ENCODE results near the gene MTRF1L. TPM values are rescaled to one million over a fixed set of nuclear protein-coding genes. Genes with fewer than 3 reads are reported as not detected.

The MTRF1L gene
- total RNA-seq, 1 donor from 2014 or later = 9.7 TPM

- TF ChIP-seq CTCF (IDR thresholded peaks at IDR 0.05; ENCODE audit: insufficient read depth, low read length, severe bottlenecking) = no peak
- DNase-seq (ENCODE audit: low read depth) (no peak), FAIRE-seq (no peak)
- no peaks in the 10 kb centered on the region for H3K27me3 ChIP-seq (ENCODE audit: control insufficient read depth, insufficient read depth, low read length)
- H3K4me3 ChIP-seq (ENCODE audit: low read depth, low read length) = no peak overlapping the region
- H3K36me3 ChIP-seq (ENCODE audit: control insufficient read depth, insufficient read depth, low read length) = no peaks in the 10 kb centered on the region
Observed at GRCh38 chr6:152946484-152946883, 56.0 kb downstream of the MTRF1L start.

- FAIRE-seq (no peak), DNase-seq (ENCODE audit: low read depth) (peak; percentile 97)
- TF ChIP-seq CTCF (IDR thresholded peaks at IDR 0.05; ENCODE audit: insufficient read depth, low read length, severe bottlenecking) = no peak
- Histone ChIP-seq H3K27me3 (ENCODE audit: control insufficient read depth, insufficient read depth, low read length) (no peaks in the 10 kb centered on the region), H3K36me3 (ENCODE audit: control insufficient read depth, insufficient read depth, low read length) (no peaks in the 10 kb centered on the region), H3K4me3 (ENCODE audit: low read depth, low read length) (no peak overlapping the region)
Observed at GRCh38 chr6:152943260-152943897, 59.1 kb downstream of the MTRF1L start.

- FAIRE-seq = no peak
- no peak for TF ChIP-seq CTCF (IDR thresholded peaks at IDR 0.05; ENCODE audit: insufficient read depth, low read length, severe bottlenecking)
- Histone ChIP-seq H3K36me3 (ENCODE audit: control insufficient read depth, insufficient read depth, low read length) (no peaks in the 10 kb centered on the region), H3K27me3 (ENCODE audit: control insufficient read depth, insufficient read depth, low read length) (no peaks in the 10 kb centered on the region), H3K4me3 (ENCODE audit: low read depth, low read length) (no peak overlapping the region)
- no peak for DNase-seq (ENCODE audit: low read depth)
Observed at GRCh38 chr6:152942319-152942869, 60.1 kb downstream of the MTRF1L start.

- no peak for TF ChIP-seq CTCF (IDR thresholded peaks at IDR 0.05; ENCODE audit: insufficient read depth, low read length, severe bottlenecking)
- Histone ChIP-seq H3K4me3 (ENCODE audit: low read depth, low read length) (no peak overlapping the region), H3K36me3 (ENCODE audit: control insufficient read depth, insufficient read depth, low read length) (no peaks in the 10 kb centered on the region), H3K27me3 (ENCODE audit: control insufficient read depth, insufficient read depth, low read length) (no peaks in the 10 kb centered on the region)
- FAIRE-seq (no peak), DNase-seq (ENCODE audit: low read depth) (peak; percentile 5)
Observed at GRCh38 chr6:152941746-152942145, 60.8 kb downstream of the MTRF1L start.

Other genes starting within 250 kb of the MTRF1L start
- gene FBXO5, start 19.7 kb downstream of the MTRF1L start, total RNA-seq = 1.4 and 1.8 TPM in 2 replicates
- gene RGS17, start 128.6 kb upstream of the MTRF1L start, total RNA-seq = 2.9 and 4.7 TPM in 2 replicates

Measured in bronchial epithelial cell (primary cell).